ENCODE data around the gene MCMBP.

The MCMBP gene

GRCh38 chr10:119834188-119834587 is 38.5 kb downstream of the MCMBP start:
- ChIA-PET POLR2A (no interaction called here), CTCF (no interaction called here)
- Histone ChIP-seq H3K9me3 (ENCODE audit: control insufficient read depth, insufficient read depth, low read depth, low read length) (no peaks in the 10 kb centered on the region), H3K4me3 (ENCODE audit: low read depth, low read length) (no peak overlapping the region), H3K27ac (ENCODE audit: extremely low read depth, low read depth, low read length) (no peak overlapping the region), H3K4me1 (ENCODE audit: control insufficient read depth, insufficient read depth, low read length) (no peaks in the 10 kb centered on the region), H3K36me3 (ENCODE audit: control insufficient read depth in 2 of 2, insufficient read depth in 1 of 2, low read length in 2 of 2) (peaks cover 78 to 96% of the 10 kb centered on the region in 2 experiments)
- no peak for TF ChIP-seq ZNF202 (tag by site-specific recombination; IDR thresholded peaks at IDR 0.05; ENCODE audit: borderline replicate concordance)
- TF ChIP-seq ZEB2 (tag by site-specific recombination; IDR thresholded peaks at IDR 0.05) = no peak
- TF ChIP-seq ZFHX2 (tag by site-specific recombination; conservative IDR thresholded peaks at IDR 0.05) = no peak
- no peak for TF ChIP-seq ZNF521 (tag by site-specific recombination; IDR thresholded peaks at IDR 0.05)
- no peak for TF ChIP-seq ZNF416 (tag by site-specific recombination; IDR thresholded peaks at IDR 0.05)
- TF ChIP-seq PRDM2 (tag by site-specific recombination; IDR thresholded peaks at IDR 0.05; ENCODE audit: borderline replicate concordance) = no peak
- no peak for TF ChIP-seq ZNF248 (tag by site-specific recombination; IDR thresholded peaks at IDR 0.05)
- no peak for TF ChIP-seq ZBTB26 (tag by site-specific recombination; optimal IDR thresholded peaks at IDR 0.05)
- TF ChIP-seq GLIS2 (tag by site-specific recombination; IDR thresholded peaks at IDR 0.05) = no peak
- no peak for TF ChIP-seq ZNF555 (tag by site-specific recombination; conservative IDR thresholded peaks at IDR 0.05)
- TF ChIP-seq MZF1 (tag by site-specific recombination; IDR thresholded peaks at IDR 0.05; ENCODE audit: borderline replicate concordance) = no peak

- H3K36me3 ChIP-seq (ENCODE audit: control insufficient read depth in 2 of 2, insufficient read depth in 1 of 2, low read length in 2 of 2) = peaks cover 74 to 98% of the 10 kb centered on the region in 2 experiments
- no peaks in the 10 kb centered on the region for H3K4me1 ChIP-seq (ENCODE audit: control insufficient read depth, insufficient read depth, low read length)
- CTCF ChIA-PET = interaction anchor here (1.2 to 2.1 kb wide), 3 partner anchors 11 to 81 kb away, joined by 4 to 7 read pairs (median 5); no protein-coding TSS in a partner anchor
- H3K9me3 ChIP-seq (ENCODE audit: control insufficient read depth, insufficient read depth, low read depth, low read length) = no peaks in the 10 kb centered on the region
- H3K4me3 ChIP-seq (ENCODE audit: low read depth, low read length) = no peak overlapping the region
- H3K27ac ChIP-seq (ENCODE audit: extremely low read depth, low read depth, low read length) = no peak overlapping the region
- POLR2A ChIA-PET = no interaction called here
- no peak for TF ChIP-seq ZFP41 (tag by site-specific recombination; IDR thresholded peaks at IDR 0.05; ENCODE audit: borderline replicate concordance)
- TF ChIP-seq HOXC10 (CRISPR knock-in tag; IDR thresholded peaks at IDR 0.05) = no peak
- no peak for TF ChIP-seq ZNF335 (tag by site-specific recombination; conservative IDR thresholded peaks at IDR 0.05)
- no peak for TF ChIP-seq KLF17 (tag by site-specific recombination; IDR thresholded peaks at IDR 0.05)
- no peak for TF ChIP-seq HOXD13 (CRISPR knock-in tag; IDR thresholded peaks at IDR 0.05; ENCODE audit: borderline replicate concordance)
- TF ChIP-seq ZNF624 (tag by site-specific recombination; IDR thresholded peaks at IDR 0.05) = no peak
- no peak for TF ChIP-seq KLF7 (tag by site-specific recombination; IDR thresholded peaks at IDR 0.05; ENCODE audit: borderline replicate concordance)
- no peak for TF ChIP-seq ZNF529 (tag by site-specific recombination; IDR thresholded peaks at IDR 0.05; ENCODE audit: insufficient replicate concordance)
- no peak for TF ChIP-seq ZBTB48 (tag by site-specific recombination; IDR thresholded peaks at IDR 0.05)
- TF ChIP-seq ZFP37 (tag by site-specific recombination; IDR thresholded peaks at IDR 0.05) = no peak
- no peak for TF ChIP-seq HIC1 (tag by site-specific recombination; IDR thresholded peaks at IDR 0.05)
- TF ChIP-seq ZNF16 (tag by site-specific recombination; IDR thresholded peaks at IDR 0.05; ENCODE audit: low read depth) = no peak
- TF ChIP-seq ZNF248 (tag by site-specific recombination; IDR thresholded peaks at IDR 0.05) = no peak
- no peak for TF ChIP-seq ZNF521 (tag by site-specific recombination; IDR thresholded peaks at IDR 0.05)
- no peak for TF ChIP-seq ZNF221 (tag by site-specific recombination; IDR thresholded peaks at IDR 0.05; ENCODE audit: borderline replicate concordance)
- no peak for TF ChIP-seq ZNF549 (tag by site-specific recombination; IDR thresholded peaks at IDR 0.05)
- TF ChIP-seq GLIS1 (tag by site-specific recombination; IDR thresholded peaks at IDR 0.05) = no peak
Measured at GRCh38 chr10:119832951-119833350, 39.7 kb downstream of the MCMBP start.

Measured in HEK293 (cell line).